LNCaP clone FGC (cell line): ENCODE data around the gene GARIN3.

Experiments used
- DNase-seq: peaks from one replicate; pipeline ENCODE4 v3.0.0-alpha.2; 2011; ENCODE audit warnings: low read depth
- H3K4me3 ChIP-seq: 2 replicates; pipeline ENCODE4 v1.5.1; 2011; ENCODE audit warnings: mild to moderate bottlenecking, low read depth, low read length, control low read depth
- TF ChIP-seq, protein P1 (sequence below): IDR thresholded peaks from 2 replicates; pipeline ENCODE4 v1.5.1; 2012; ENCODE audit warnings: mild to moderate bottlenecking; ENCODE audit not compliant: control insufficient read depth, insufficient read depth; ENCODE audit errors: extremely low read depth

Gene GARIN3

DNA sequence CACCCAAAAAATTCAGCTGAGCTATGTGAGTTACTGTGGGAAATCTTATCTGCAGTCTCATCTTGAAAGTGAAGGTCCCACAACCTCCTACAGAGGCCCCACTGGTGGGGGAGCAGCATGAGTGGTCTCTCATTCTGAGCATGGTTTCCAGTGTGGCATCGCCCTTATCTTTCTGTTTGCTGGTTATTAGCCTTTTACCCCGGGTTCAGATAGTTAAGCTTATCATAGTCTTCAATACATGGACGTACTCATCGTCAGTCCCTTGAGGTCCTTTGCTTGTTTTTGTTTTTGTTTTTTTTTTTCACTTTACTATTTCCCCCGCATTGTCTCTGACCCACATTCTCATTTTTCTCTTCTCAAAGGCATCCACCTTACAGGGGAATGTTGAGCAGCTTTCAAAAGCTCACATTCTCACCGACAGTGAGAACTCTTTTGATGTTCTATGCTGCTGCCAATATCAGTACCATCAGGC lies 49.5 kb downstream of the GARIN3 start:
- no peak for DNase-seq
- TF ChIP-seq, protein P1, sequence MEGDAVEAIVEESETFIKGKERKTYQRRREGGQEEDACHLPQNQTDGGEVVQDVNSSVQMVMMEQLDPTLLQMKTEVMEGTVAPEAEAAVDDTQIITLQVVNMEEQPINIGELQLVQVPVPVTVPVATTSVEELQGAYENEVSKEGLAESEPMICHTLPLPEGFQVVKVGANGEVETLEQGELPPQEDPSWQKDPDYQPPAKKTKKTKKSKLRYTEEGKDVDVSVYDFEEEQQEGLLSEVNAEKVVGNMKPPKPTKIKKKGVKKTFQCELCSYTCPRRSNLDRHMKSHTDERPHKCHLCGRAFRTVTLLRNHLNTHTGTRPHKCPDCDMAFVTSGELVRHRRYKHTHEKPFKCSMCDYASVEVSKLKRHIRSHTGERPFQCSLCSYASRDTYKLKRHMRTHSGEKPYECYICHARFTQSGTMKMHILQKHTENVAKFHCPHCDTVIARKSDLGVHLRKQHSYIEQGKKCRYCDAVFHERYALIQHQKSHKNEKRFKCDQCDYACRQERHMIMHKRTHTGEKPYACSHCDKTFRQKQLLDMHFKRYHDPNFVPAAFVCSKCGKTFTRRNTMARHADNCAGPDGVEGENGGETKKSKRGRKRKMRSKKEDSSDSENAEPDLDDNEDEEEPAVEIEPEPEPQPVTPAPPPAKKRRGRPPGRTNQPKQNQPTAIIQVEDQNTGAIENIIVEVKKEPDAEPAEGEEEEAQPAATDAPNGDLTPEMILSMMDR = no peak
- H3K4me3 ChIP-seq = no peak overlapping the region

DNA sequence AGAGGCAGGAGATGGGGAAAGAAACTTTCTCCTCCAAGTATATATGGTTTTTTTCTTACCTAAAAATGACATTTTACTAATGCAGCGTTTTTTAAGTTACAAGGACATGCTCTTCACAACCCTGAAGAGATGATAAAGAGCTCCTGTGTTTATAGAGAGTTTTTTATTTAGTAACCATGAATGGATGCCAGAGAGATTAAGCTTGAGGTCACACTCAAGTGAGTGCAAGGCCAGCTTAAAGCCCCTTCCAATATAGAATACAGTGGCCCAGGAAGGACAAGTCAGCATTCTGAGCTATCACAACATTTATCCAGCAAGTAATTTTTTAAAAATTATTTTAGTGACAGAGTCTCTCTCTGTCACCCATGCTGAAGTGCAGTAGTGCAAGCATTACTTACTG lies 50.6 kb downstream of the GARIN3 start:
- TF ChIP-seq, protein P1 = no peak
- DNase-seq = no peak
- no peak overlapping the region for H3K4me3 ChIP-seq

DNA sequence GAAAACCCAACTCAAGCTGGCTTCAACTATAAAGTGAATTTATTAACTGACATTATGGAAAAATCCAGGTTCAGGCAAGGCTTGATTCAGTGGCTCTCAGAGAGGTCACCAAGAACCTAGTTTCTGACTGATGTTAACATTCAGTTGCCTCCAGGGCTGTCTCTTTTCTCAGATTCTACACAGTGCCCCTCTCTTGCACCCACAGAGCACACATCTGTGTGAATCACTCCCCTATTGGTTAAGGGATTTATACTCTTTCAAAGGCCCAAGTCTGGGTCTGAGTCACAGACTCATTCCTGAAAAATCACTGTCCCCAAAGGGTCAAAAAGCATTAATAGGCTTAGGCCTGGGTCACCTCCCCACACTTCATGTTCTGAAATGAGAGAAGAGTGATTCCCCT lies 51.1 kb downstream of the GARIN3 start:
- TF ChIP-seq, protein P1 = no peak
- DNase-seq = no peak
- no peak overlapping the region for H3K4me3 ChIP-seq

DNA sequence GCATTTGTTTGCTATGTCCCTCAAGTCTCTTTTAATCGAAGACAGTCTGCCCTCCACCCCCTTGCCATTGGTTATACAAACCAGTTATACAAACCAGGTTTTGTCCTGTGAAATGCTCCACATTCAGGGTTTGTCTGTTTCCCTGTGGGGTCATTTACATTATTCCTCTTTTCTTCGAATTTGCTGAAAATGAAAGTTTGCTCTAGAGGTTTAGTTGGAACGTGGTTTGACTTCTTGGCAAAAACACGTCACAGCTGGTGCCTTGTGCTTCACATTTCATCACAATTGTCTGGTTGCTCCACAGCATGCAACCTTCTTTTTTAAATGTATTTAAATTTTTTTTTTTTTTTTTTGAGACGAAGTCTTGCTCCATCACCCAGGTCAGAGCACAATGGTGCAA lies 53.1 kb downstream of the GARIN3 start:
- DNase-seq = no peak
- no peak overlapping the region for H3K4me3 ChIP-seq

More for the DNA sequence above, 53.1 kb downstream of the GARIN3 start:
- TF ChIP-seq, protein P1 = no peak
